Measurements from ENCODE around the gene USP6NL. TPM values are rescaled to one million over a fixed set of nuclear protein-coding genes. Genes with fewer than 3 reads are reported as not detected.

The USP6NL gene
- total and polyA plus RNA-seq, 2 of the 8 experiments (the other 6 are each of a cell fraction or from before 2014, with no cell fraction given), result 10.9 to 28.8 TPM

DNA sequence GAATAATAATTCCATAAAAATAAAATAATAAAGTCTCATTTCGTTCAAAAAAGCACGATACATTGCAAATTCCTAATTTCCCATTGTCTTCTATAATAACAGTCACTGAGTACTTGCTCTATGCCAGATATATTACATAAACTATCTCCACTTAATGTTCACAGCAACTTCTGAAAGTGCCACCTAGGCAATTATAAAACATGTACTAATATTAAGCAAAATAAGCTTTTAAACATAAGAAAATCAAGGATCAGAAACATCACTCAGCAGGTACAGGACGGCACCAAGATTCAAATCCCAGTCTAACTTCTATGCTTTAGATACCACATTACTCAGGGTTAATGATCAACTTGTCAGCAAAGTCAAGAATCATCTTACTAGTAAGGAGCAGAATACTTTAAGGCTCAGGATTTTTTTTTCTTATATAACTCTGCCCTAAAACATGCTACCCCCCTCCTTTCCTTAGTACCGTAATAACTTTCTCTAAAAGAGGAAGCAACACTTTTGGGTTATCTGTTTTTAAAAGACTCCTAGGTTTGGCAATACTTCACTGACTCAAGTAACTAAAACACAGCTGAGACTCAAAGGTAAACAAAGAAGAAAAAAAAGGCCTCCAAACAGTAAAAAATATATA lies 51.3 kb downstream of the USP6NL start:
- Histone ChIP-seq H3K4ac (replicated peaks; ENCODE audit: insufficient read length, low read depth, low read length) (no peak overlapping the region), H3K36me3 (ENCODE audit: control insufficient read depth in 2 of 4, insufficient read depth in 4 of 4, low read length in 3 of 4) (no peaks in the 10 kb centered on the region; a peak in 1 of 8 replicates), H2AK5ac (ENCODE audit: low read depth, low read length) (no peak overlapping the region), H2AFZ (ENCODE audit: low read length) (no peak overlapping the region), H2BK5ac (ENCODE audit: low read depth, low read length) (no peak overlapping the region), H3K79me2 (ENCODE audit: control insufficient read depth in 1 of 2, insufficient read depth in 2 of 2, low read length in 2 of 2) (peaks cover 0 to 95% of the 10 kb centered on the region in 2 experiments; a peak in 3 of 4 replicates), H2BK12ac (ENCODE audit: low read depth, low read length) (no peak overlapping the region), H3K4me2 (ENCODE audit: insufficient read depth in 1 of 2, low read depth in 2 of 2, low read length in 2 of 2) (no peak overlapping the region), H3K79me1 (ENCODE audit: low read depth, low read length) (no peaks in the 10 kb centered on the region), H3K18ac (ENCODE audit: extremely low read depth, low read length) (no peak overlapping the region), H2BK20ac (ENCODE audit: low read length) (no peak overlapping the region), H4K8ac (ENCODE audit: extremely low read depth, insufficient read depth, low read length) (no peak overlapping the region), H4K5ac (ENCODE audit: insufficient read length, low read depth, low read length) (no peak overlapping the region), H3K56ac (replicated peaks; ENCODE audit: insufficient read length, low read depth, low read length) (no peak overlapping the region), H3K27me3 (replicated peaks in 1 of 4; ENCODE audit: control insufficient read depth in 3 of 4, extremely low read depth in 1 of 4, insufficient read depth in 3 of 4, low read length in 3 of 4) (no peaks in the 10 kb centered on the region), H3K9ac (replicated peaks in 1 of 4; ENCODE audit: extremely low read depth in 1 of 4, low read depth in 3 of 4, low read length in 3 of 4) (no peak overlapping the region), H4K91ac (replicated peaks; ENCODE audit: insufficient read length, low read length) (no peak overlapping the region), H3K23ac (ENCODE audit: insufficient read length) (no peak overlapping the region), H3K4me3 (ENCODE audit: extremely low read depth in 1 of 4, insufficient read depth in 2 of 4, low read depth in 3 of 4, low read length in 4 of 4) (no peak overlapping the region), H2BK15ac (ENCODE audit: low read length) (no peak overlapping the region), H3K14ac (ENCODE audit: insufficient read length) (no peak overlapping the region), H3K4me1 (replicated peaks in 1 of 4; ENCODE audit: control insufficient read depth in 3 of 4, insufficient read depth in 4 of 4, low read length in 3 of 4) (no peaks in the 10 kb centered on the region), H3K27ac (ENCODE audit: low read depth, low read length) (no peak overlapping the region), H3K23me2 (ENCODE audit: low read depth, low read length) (no peaks in the 10 kb centered on the region), H3K9me3 (ENCODE audit: insufficient read depth in 2 of 2, low read depth in 1 of 2, low read length in 1 of 2) (no peaks in the 10 kb centered on the region; a peak in 1 of 4 replicates), H2BK120ac (replicated peaks; ENCODE audit: low read depth, low read length) (no peak overlapping the region), H4K20me1 (replicated peaks in 1 of 2; ENCODE audit: control insufficient read depth in 1 of 2, insufficient read depth in 2 of 2, low read length in 2 of 2) (peaks cover 2 to 6% of the 10 kb centered on the region in 2 experiments)
- no peak for FAIRE-seq
- WGBS, 2 experiments (ENCODE audit: extremely low coverage in 1 of 2, insufficient coverage in 1 of 2, insufficient read length in 1 of 2, insufficient replicate concordance in 2 of 2, low coverage in 1 of 2, low lambda C conversion rate in 2 of 2, missing lambda C conversion rate in 1 of 2), result 94% methylated on average over 4 of the region's 4 CpGs; no CpG with 5 or more reads in 1 of the 2 experiments
- ChIA-PET POLR2A (ENCODE audit: partially characterized antibody) (no interaction called here), CTCF (ENCODE audit: partially characterized antibody) (interaction anchor here (0.8 to 2.9 kb wide), 2 partner anchors 10 to 45 kb away, joined by 3 to 8 read pairs; no protein-coding TSS in a partner anchor)
- no peak for DNase-seq (ENCODE audit: low read depth in 1 of 2, low spot score in 2 of 2)
- TF ChIP-seq SAP30 (IDR thresholded peaks at IDR 0.05; ENCODE audit: insufficient read depth, insufficient replicate concordance, low read length) (no peak), BRCA1 (IDR thresholded peaks at IDR 0.05; ENCODE audit: low read depth, low read length) (no peak), RNF2 (IDR thresholded peaks at IDR 0.05; ENCODE audit: borderline replicate concordance, low read depth, low read length, missing control alignments, poor library complexity, severe bottlenecking) (no peak), SUZ12 (IDR thresholded peaks at IDR 0.05; ENCODE audit: low read length) (no peak), TAF7 (optimal IDR thresholded peaks at IDR 0.05; ENCODE audit: borderline replicate concordance, low read depth, low read length) (no peak), RBBP5 (IDR thresholded peaks at IDR 0.05; ENCODE audit: borderline replicate concordance, low read depth, low read length) (no peak), EZH2 (IDR thresholded peaks at IDR 0.05; ENCODE audit: low read depth, low read length, severe bottlenecking) (no peak), KDM4A (IDR thresholded peaks at IDR 0.05; ENCODE audit: low read depth, low read length, severe bottlenecking) (no peak)
- TF ChIP-seq, protein P1, sequence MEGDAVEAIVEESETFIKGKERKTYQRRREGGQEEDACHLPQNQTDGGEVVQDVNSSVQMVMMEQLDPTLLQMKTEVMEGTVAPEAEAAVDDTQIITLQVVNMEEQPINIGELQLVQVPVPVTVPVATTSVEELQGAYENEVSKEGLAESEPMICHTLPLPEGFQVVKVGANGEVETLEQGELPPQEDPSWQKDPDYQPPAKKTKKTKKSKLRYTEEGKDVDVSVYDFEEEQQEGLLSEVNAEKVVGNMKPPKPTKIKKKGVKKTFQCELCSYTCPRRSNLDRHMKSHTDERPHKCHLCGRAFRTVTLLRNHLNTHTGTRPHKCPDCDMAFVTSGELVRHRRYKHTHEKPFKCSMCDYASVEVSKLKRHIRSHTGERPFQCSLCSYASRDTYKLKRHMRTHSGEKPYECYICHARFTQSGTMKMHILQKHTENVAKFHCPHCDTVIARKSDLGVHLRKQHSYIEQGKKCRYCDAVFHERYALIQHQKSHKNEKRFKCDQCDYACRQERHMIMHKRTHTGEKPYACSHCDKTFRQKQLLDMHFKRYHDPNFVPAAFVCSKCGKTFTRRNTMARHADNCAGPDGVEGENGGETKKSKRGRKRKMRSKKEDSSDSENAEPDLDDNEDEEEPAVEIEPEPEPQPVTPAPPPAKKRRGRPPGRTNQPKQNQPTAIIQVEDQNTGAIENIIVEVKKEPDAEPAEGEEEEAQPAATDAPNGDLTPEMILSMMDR (IDR thresholded peaks at IDR 0.05; ENCODE audit: control extremely low read depth in 1 of 3, insufficient read depth in 1 of 3, low read depth in 1 of 3, low read length in 3 of 3), result no peak
